ENCODE data around the gene GRIP2.

The GRIP2 gene

GRCh38 chr3:14475621-14476020 is 64.5 kb downstream of the GRIP2 start:
- in situ Hi-C loops (cut with MboI; ENCODE audit: low sequenced_read_pairs) = loop anchor here (25.0 kb wide), 1 partner anchor 588 kb away; the partner anchor contains the start of gene WNT7A

- in situ Hi-C loops (cut with MboI; ENCODE audit: low sequenced_read_pairs) = loop anchor here (25.0 kb wide), 1 partner anchor 587 kb away; the partner anchor contains the start of gene WNT7A
Measured at GRCh38 chr3:14474363-14475081, 65.6 kb downstream of the GRIP2 start.

GRCh38 chr3:14473411-14473891 is 66.7 kb downstream of the GRIP2 start:
- in situ Hi-C loops (cut with MboI; ENCODE audit: low sequenced_read_pairs) = no loop called here

- in situ Hi-C loops (cut with MboI; ENCODE audit: low sequenced_read_pairs) = no loop called here
Measured at GRCh38 chr3:14472471-14473351, 67.4 kb downstream of the GRIP2 start.

DNA sequence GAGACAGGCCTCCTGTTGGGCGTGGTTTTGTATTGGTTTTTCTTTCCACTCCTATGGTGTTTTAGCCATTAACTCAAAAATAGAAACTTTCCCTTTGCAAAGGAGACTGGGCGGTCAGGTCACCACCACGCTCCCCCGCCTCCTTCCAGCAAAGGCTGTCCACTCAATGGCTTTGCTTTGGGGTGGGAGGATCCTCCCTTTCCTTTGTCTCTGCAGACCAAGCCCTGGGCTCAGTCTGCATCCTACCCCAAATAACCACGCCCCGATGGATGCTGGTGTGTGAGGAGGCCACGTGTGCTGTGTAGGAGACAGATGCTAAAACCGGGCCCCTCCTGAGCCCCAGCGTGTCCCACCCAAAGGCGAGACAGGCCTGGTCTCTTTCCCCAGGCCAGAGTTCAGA is 68.5 kb downstream of the GRIP2 start:
- in situ Hi-C loops (cut with MboI; ENCODE audit: low sequenced_read_pairs) = no loop called here

- in situ Hi-C loops (cut with MboI; ENCODE audit: low sequenced_read_pairs) = no loop called here
Measured at GRCh38 chr3:14471016-14471415, 69.1 kb downstream of the GRIP2 start.

DNA sequence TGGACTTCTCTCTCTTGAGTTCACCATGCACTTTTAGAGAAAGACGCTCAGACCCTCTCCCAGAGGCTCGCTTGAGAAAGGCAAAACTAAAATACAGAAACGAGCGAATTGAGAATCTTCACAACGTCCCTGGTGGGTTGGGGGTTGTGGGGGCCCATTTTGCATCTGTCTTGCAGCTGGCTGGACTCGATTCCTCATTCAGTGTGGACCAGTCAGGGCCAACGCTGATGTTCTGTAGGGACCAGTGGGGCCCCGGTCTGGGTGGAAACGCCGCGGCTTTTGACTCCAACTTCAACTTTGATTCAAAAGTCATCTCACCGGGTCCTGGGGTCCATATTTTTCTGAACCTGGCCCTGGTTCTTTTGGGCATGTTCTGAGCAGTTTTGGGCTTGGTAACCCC is 69.7 kb downstream of the GRIP2 start:
- in situ Hi-C loops (cut with MboI; ENCODE audit: low sequenced_read_pairs) = no loop called here

GRCh38 chr3:14468621-14468981 is 71.5 kb downstream of the GRIP2 start:
- in situ Hi-C loops (cut with MboI; ENCODE audit: low sequenced_read_pairs) = no loop called here

GRCh38 chr3:14467814-14468620 is 72.1 kb downstream of the GRIP2 start:
- in situ Hi-C loops (cut with MboI; ENCODE audit: low sequenced_read_pairs) = no loop called here

- in situ Hi-C loops (cut with MboI; ENCODE audit: low sequenced_read_pairs) = no loop called here
Measured at GRCh38 chr3:14466179-14466903, 73.8 kb downstream of the GRIP2 start.

GRCh38 chr3:14465425-14465824 is 74.7 kb downstream of the GRIP2 start:
- in situ Hi-C loops (cut with MboI; ENCODE audit: low sequenced_read_pairs) = no loop called here

- in situ Hi-C loops (cut with MboI; ENCODE audit: low sequenced_read_pairs) = loop anchor here (5.0 kb wide), 1 partner anchor 202 kb away; no protein-coding TSS in a partner anchor
Measured at GRCh38 chr3:14464521-14464920, 75.6 kb downstream of the GRIP2 start.

GRCh38 chr3:14464141-14464465 is 76.0 kb downstream of the GRIP2 start:
- in situ Hi-C loops (cut with MboI; ENCODE audit: low sequenced_read_pairs) = loop anchor here (5.0 kb wide), 1 partner anchor 202 kb away; no protein-coding TSS in a partner anchor

- in situ Hi-C loops (cut with MboI; ENCODE audit: low sequenced_read_pairs) = loop anchor here (5.0 kb wide), 1 partner anchor 201 kb away; no protein-coding TSS in a partner anchor
Measured at GRCh38 chr3:14463330-14464140, 76.6 kb downstream of the GRIP2 start.

- in situ Hi-C loops (cut with MboI; ENCODE audit: low sequenced_read_pairs) = loop anchor here (5.0 kb wide), 1 partner anchor 200 kb away; no protein-coding TSS in a partner anchor
Measured at GRCh38 chr3:14462738-14463137, 77.4 kb downstream of the GRIP2 start.

DNA sequence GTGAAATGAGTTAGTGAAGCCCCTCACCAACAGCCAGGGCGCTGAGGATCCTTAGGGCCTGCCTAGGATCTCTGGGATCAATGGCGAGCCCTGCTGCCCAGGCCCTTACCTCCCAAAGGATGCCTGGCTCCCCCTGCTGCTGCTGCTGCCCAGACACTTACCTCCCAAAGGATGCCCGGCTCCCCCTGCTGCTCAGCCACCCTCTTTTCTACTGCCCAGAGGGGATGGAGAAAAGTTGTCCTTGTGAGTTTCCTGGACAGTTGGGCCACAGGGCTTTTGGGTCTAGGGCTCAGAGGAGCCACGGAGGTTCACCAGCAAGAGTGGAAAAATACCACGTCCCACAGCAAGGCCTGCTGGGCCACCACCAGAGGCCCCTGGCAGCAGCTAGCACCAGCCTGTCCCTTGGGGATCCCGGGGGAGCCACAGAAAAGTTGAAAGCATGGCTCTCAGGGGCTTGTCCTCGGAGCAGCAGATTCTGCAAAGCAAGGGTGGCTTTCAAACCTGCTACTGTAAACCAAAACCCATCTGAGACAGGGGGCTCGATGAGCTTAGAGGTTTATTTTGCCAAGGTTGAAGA is 78.3 kb downstream of the GRIP2 start:
- in situ Hi-C loops (cut with MboI; ENCODE audit: low sequenced_read_pairs) = loop anchor here (5.0 kb wide), 1 partner anchor 200 kb away; no protein-coding TSS in a partner anchor

- in situ Hi-C loops (cut with MboI; ENCODE audit: low sequenced_read_pairs) = loop anchor here (5.0 kb wide), 1 partner anchor 199 kb away; no protein-coding TSS in a partner anchor
Measured at GRCh38 chr3:14461006-14461747, 79.0 kb downstream of the GRIP2 start.

GRCh38 chr3:14460342-14461005 is 79.7 kb downstream of the GRIP2 start:
- in situ Hi-C loops (cut with MboI; ENCODE audit: low sequenced_read_pairs) = loop anchor here (5.0 kb wide), 1 partner anchor 198 kb away; no protein-coding TSS in a partner anchor

Measured in HL-60/S4 (cell line).